MM.1S (cell line): ENCODE measurements around the gene PDE4DIP.
"Not testable (repeated sequence)": the region's sequence is repeated elsewhere in the genome, so short reads cannot be mapped to it uniquely, and the experiment has no call there.

Experiments
- DNase-seq: peaks from one replicate; pipeline ENCODE4 v3.0.0-alpha.2; 2015
- H2AFZ ChIP-seq: fragments of 300-600 bp; sonication (generic); 2 replicates; pipeline ENCODE4 v1.6.0; 2016; ENCODE audit warnings: antibody characterized with exemption, low read length
- H3F3A ChIP-seq: fragments of 300-600 bp; sonication (generic); 2 replicates; pipeline ENCODE4 v1.6.1; 2016; ENCODE audit warnings: mild to moderate bottlenecking, antibody characterized with exemption, low read length, moderate library complexity, mixed read lengths; ENCODE audit not compliant: insufficient read depth
- H3K27ac ChIP-seq: fragments of 300-600 bp; sonication (generic); 2 replicates; pipeline ENCODE4 v1.5.1; 2016; ENCODE audit warnings: mild to moderate bottlenecking, low read length
- H3K27me3 ChIP-seq: fragments of 300-600 bp; sonication (generic); replicated peaks from 2 replicates; pipeline ENCODE4 v1.6.0; 2016; ENCODE audit warnings: low read length; ENCODE audit not compliant: insufficient read depth
- H3K36me3 ChIP-seq: fragments of 300-600 bp; sonication (generic); replicated peaks from 2 replicates; pipeline ENCODE4 v1.6.1; 2016; ENCODE audit warnings: mild to moderate bottlenecking, low read length, mixed read lengths; ENCODE audit not compliant: insufficient read depth
- H3K4me1 ChIP-seq: fragments of 300-600 bp; sonication (generic); 2 replicates; pipeline ENCODE4 v1.6.1; 2016; ENCODE audit warnings: low read length, mixed read lengths
- H3K4me2 ChIP-seq: fragments of 300-600 bp; sonication (generic); 2 replicates; pipeline ENCODE4 v1.6.0; 2016; ENCODE audit warnings: low read depth, low read length
- H3K4me3 ChIP-seq: fragments of 300-600 bp; sonication (generic); 2 replicates; pipeline ENCODE4 v1.5.1; 2016; ENCODE audit warnings: low read length, mixed read lengths
- H3K79me2 ChIP-seq: fragments of 300-600 bp; sonication (generic); 2 replicates; pipeline ENCODE4 v1.6.1; 2016; ENCODE audit warnings: mixed run types, low read length, mixed read lengths
- H3K9ac ChIP-seq: fragments of 300-600 bp; sonication (generic); 2 replicates; pipeline ENCODE4 v1.6.1; 2016; ENCODE audit warnings: low read length, mixed read lengths
- H3K9me2 ChIP-seq: fragments of 300-600 bp; sonication (generic); replicated peaks from 2 replicates; pipeline ENCODE4 v1.6.1; 2016; ENCODE audit warnings: mild to moderate bottlenecking, low read length, mixed read lengths; ENCODE audit not compliant: insufficient read depth
- H3K9me3 ChIP-seq: fragments of 300-600 bp; sonication (generic); replicated peaks from 2 replicates; pipeline ENCODE4 v1.6.1; 2016; ENCODE audit warnings: mild to moderate bottlenecking, low read length, mixed read lengths; ENCODE audit not compliant: insufficient read depth
- H4K20me1 ChIP-seq: fragments of 300-600 bp; sonication (generic); 2 replicates; pipeline ENCODE4 v1.6.1; 2016; ENCODE audit warnings: mild to moderate bottlenecking, low read length, moderate library complexity, mixed read lengths; ENCODE audit not compliant: insufficient read depth

PDE4DIP gene

GRCh38 chr1:148854063-148854462 is 9.8 kb downstream of the PDE4DIP start:
- H3F3A ChIP-seq, H3K27me3 ChIP-seq, H3K9me2 ChIP-seq, H3K27ac ChIP-seq, H3K9me3 ChIP-seq, DNase-seq, H3K9ac ChIP-seq, H3K4me1 ChIP-seq, H3K36me3 ChIP-seq, H3K79me2 ChIP-seq, H3K4me2 ChIP-seq, H2AFZ ChIP-seq, H4K20me1 ChIP-seq, H3K4me3 ChIP-seq: not testable (repeated sequence)

GRCh38 chr1:148855367-148855766 is 11.1 kb downstream of the PDE4DIP start:
- not testable (repeated sequence) for H3K9me2 ChIP-seq, H3K4me2 ChIP-seq, H3K9me3 ChIP-seq, H3K36me3 ChIP-seq, H3K4me1 ChIP-seq, H3K79me2 ChIP-seq, H3K9ac ChIP-seq, DNase-seq, H3K27me3 ChIP-seq, H4K20me1 ChIP-seq, H3F3A ChIP-seq, H2AFZ ChIP-seq, H3K4me3 ChIP-seq, H3K27ac ChIP-seq

- H3K27me3 ChIP-seq, H3K4me3 ChIP-seq, H3F3A ChIP-seq, DNase-seq, H3K9me2 ChIP-seq, H4K20me1 ChIP-seq, H3K36me3 ChIP-seq, H3K79me2 ChIP-seq, H3K9ac ChIP-seq, H2AFZ ChIP-seq, H3K4me1 ChIP-seq, H3K9me3 ChIP-seq, H3K27ac ChIP-seq, H3K4me2 ChIP-seq: not testable (repeated sequence)
These were observed 15.8 kb downstream of the PDE4DIP start for GRCh38 chr1:148860049-148860448.

GRCh38 chr1:148860579-148861259 is 16.5 kb downstream of the PDE4DIP start:
- not testable (repeated sequence) for H3K4me2 ChIP-seq, H3K4me3 ChIP-seq, H3K9ac ChIP-seq

GRCh38 chr1:148862590-148862989 is 18.4 kb downstream of the PDE4DIP start:
- H2AFZ ChIP-seq, H3K27me3 ChIP-seq, H3F3A ChIP-seq, H3K9me2 ChIP-seq, DNase-seq, H3K4me3 ChIP-seq, H3K36me3 ChIP-seq, H3K4me1 ChIP-seq, H3K79me2 ChIP-seq, H3K27ac ChIP-seq, H3K4me2 ChIP-seq, H3K9ac ChIP-seq, H4K20me1 ChIP-seq, H3K9me3 ChIP-seq: not testable (repeated sequence)

More at GRCh38 chr1:148860579-148861259, 16.5 kb downstream of the PDE4DIP start:
- H3K4me1 ChIP-seq, H3K9me2 ChIP-seq, H2AFZ ChIP-seq, H3F3A ChIP-seq, DNase-seq, H3K9me3 ChIP-seq, H3K27me3 ChIP-seq, H3K79me2 ChIP-seq, H4K20me1 ChIP-seq, H3K27ac ChIP-seq, H3K36me3 ChIP-seq: not testable (repeated sequence)

GRCh38 chr1:148868924-148869633 is 24.9 kb downstream of the PDE4DIP start:
- not testable (repeated sequence) for DNase-seq, H3K27ac ChIP-seq, H3K36me3 ChIP-seq, H2AFZ ChIP-seq, H3K9me3 ChIP-seq, H3K4me3 ChIP-seq, H3K4me1 ChIP-seq, H3K9ac ChIP-seq, H4K20me1 ChIP-seq, H3K4me2 ChIP-seq, H3K27me3 ChIP-seq, H3F3A ChIP-seq, H3K79me2 ChIP-seq, H3K9me2 ChIP-seq

- H4K20me1 ChIP-seq, H3K9me2 ChIP-seq, H3F3A ChIP-seq, H3K4me2 ChIP-seq, H3K9ac ChIP-seq, H3K9me3 ChIP-seq, H3K4me1 ChIP-seq, H3K4me3 ChIP-seq, H3K36me3 ChIP-seq, H2AFZ ChIP-seq, H3K27me3 ChIP-seq, DNase-seq, H3K27ac ChIP-seq, H3K79me2 ChIP-seq: not testable (repeated sequence)
These were observed 25.4 kb downstream of the PDE4DIP start for GRCh38 chr1:148869634-148869961.
